Testis (tissue), 2 donors: Measurements from ENCODE around the gene PCLO.

Source experiments
- POLR2A ChIP-seq: fragments of 450-650 bp; IDR thresholded peaks from one replicate; pipeline ENCODE4 v1.6.1; 2017; ENCODE audit warnings: antibody characterized with exemption, mild to moderate bottlenecking, moderate library complexity
- TF ChIP-seq, protein P1 (sequence below), 3 experiments: fragments of 450-650 bp in 2 of 3; fragments of 200-600 bp in 1 of 3; sonication (generic) in 1 of 3; IDR thresholded peaks; one replicate each; pipeline ENCODE4 v1.5.1; 2016 to 2019; ENCODE audit warnings: antibody characterized with exemption in 3 of 3, mild to moderate bottlenecking in 2 of 3, moderate library complexity in 1 of 3

DNA sequence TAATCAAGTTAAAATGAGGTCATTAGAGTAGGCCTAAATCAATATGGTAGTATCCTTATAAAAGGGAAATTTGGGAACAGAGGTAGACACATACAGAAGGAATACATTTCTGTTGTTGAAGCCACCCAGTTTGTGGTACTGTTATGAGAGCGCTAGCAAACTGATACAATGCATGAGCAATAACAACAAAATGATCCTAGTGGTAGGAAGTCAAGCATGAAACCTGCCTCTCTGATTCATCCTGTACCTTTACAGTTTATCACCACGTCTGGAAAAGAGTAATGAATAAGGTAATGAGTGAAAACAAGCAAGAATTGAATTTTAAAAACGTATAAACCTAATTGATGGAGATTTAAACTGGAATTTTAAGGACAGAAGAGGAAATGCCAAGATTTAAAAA lies 217.2 kb downstream of the PCLO start:
- TF ChIP-seq, protein P1, sequence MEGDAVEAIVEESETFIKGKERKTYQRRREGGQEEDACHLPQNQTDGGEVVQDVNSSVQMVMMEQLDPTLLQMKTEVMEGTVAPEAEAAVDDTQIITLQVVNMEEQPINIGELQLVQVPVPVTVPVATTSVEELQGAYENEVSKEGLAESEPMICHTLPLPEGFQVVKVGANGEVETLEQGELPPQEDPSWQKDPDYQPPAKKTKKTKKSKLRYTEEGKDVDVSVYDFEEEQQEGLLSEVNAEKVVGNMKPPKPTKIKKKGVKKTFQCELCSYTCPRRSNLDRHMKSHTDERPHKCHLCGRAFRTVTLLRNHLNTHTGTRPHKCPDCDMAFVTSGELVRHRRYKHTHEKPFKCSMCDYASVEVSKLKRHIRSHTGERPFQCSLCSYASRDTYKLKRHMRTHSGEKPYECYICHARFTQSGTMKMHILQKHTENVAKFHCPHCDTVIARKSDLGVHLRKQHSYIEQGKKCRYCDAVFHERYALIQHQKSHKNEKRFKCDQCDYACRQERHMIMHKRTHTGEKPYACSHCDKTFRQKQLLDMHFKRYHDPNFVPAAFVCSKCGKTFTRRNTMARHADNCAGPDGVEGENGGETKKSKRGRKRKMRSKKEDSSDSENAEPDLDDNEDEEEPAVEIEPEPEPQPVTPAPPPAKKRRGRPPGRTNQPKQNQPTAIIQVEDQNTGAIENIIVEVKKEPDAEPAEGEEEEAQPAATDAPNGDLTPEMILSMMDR (IDR thresholded peaks at IDR 0.05): no peak
- no peak for TF ChIP-seq POLR2A
